ENCODE results near the gene TCEANC2. TPM values are rescaled to one million over a fixed set of nuclear protein-coding genes. Genes with fewer than 3 reads are reported as not detected.

Gene TCEANC2
- total and polyA plus RNA-seq, 4 donors = 0.89 to 2.1 (median 1.7) TPM

DNA sequence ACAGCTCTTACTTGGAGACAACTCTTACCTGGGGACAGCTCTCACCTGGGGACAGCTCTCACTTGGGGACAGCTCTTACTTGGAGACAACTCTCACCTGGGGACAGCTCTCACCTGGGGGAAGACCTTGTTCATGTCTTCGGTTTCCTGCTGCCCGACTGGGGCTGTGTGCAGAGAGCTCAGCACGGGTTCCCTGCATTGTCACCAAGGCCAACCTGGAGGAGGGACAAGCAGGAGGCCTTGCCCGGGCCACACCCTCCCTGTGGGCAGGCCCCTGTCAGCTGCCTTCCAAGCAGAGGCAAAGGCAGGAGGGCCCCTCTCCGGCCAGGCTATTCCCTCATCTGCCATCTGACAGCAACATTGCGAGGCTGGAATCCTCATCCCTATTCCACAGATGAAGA, 35.4 kb upstream of the TCEANC2 start, which contains the start of gene LDLRAD1:
LDLRAD1 (minus strand) TSS at position 208 of the 400 bp plus-strand sequence; CDS start at position 134, 74 bp downstream.
- H3K27me3 ChIP-seq (ENCODE audit: control insufficient read depth in 4 of 4, insufficient read depth in 4 of 4, low read length in 3 of 4) = no peaks in the 10 kb centered on the region
- peaks cover 0 to 5% (median 1%) of the 10 kb centered on the region in 4 donors for H3K4me1 ChIP-seq (ENCODE audit: control insufficient read depth in 4 of 4, insufficient read depth in 4 of 4, low read length in 3 of 4)
- no peak within 1 kb of the TSS for H3K9ac ChIP-seq (ENCODE audit: low read depth in 1 of 2, low read length in 2 of 2)
- no peak within 1 kb of the TSS for H3K27ac ChIP-seq (ENCODE audit: low read depth in 1 of 2, low read length in 2 of 2)
- H3K36me3 ChIP-seq (ENCODE audit: control insufficient read depth in 4 of 4, insufficient read depth in 3 of 4, low read depth in 1 of 4, low read length in 3 of 4) = no peaks in the 10 kb centered on the region
- DNase-seq (ENCODE audit: low spot score) = no peak
- H3K4me3 ChIP-seq (ENCODE audit: low read depth in 1 of 3, low read length in 3 of 3) = no peak within 1 kb of the TSS
- WGBS = 58% methylated on average over 6 of the region's 6 CpGs
- H3K9me3 ChIP-seq (ENCODE audit: control insufficient read depth in 4 of 4, low read length in 3 of 4) = no peaks in the 10 kb centered on the region
- TF ChIP-seq, protein P1, sequence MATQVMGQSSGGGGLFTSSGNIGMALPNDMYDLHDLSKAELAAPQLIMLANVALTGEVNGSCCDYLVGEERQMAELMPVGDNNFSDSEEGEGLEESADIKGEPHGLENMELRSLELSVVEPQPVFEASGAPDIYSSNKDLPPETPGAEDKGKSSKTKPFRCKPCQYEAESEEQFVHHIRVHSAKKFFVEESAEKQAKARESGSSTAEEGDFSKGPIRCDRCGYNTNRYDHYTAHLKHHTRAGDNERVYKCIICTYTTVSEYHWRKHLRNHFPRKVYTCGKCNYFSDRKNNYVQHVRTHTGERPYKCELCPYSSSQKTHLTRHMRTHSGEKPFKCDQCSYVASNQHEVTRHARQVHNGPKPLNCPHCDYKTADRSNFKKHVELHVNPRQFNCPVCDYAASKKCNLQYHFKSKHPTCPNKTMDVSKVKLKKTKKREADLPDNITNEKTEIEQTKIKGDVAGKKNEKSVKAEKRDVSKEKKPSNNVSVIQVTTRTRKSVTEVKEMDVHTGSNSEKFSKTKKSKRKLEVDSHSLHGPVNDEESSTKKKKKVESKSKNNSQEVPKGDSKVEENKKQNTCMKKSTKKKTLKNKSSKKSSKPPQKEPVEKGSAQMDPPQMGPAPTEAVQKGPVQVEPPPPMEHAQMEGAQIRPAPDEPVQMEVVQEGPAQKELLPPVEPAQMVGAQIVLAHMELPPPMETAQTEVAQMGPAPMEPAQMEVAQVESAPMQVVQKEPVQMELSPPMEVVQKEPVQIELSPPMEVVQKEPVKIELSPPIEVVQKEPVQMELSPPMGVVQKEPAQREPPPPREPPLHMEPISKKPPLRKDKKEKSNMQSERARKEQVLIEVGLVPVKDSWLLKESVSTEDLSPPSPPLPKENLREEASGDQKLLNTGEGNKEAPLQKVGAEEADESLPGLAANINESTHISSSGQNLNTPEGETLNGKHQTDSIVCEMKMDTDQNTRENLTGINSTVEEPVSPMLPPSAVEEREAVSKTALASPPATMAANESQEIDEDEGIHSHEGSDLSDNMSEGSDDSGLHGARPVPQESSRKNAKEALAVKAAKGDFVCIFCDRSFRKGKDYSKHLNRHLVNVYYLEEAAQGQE (IDR thresholded peaks at IDR 0.05) = no peak
- TF ChIP-seq RAD21 (IDR thresholded peaks at IDR 0.05) = no peak
- TF ChIP-seq, protein P2, sequence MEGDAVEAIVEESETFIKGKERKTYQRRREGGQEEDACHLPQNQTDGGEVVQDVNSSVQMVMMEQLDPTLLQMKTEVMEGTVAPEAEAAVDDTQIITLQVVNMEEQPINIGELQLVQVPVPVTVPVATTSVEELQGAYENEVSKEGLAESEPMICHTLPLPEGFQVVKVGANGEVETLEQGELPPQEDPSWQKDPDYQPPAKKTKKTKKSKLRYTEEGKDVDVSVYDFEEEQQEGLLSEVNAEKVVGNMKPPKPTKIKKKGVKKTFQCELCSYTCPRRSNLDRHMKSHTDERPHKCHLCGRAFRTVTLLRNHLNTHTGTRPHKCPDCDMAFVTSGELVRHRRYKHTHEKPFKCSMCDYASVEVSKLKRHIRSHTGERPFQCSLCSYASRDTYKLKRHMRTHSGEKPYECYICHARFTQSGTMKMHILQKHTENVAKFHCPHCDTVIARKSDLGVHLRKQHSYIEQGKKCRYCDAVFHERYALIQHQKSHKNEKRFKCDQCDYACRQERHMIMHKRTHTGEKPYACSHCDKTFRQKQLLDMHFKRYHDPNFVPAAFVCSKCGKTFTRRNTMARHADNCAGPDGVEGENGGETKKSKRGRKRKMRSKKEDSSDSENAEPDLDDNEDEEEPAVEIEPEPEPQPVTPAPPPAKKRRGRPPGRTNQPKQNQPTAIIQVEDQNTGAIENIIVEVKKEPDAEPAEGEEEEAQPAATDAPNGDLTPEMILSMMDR (IDR thresholded peaks at IDR 0.05; ENCODE audit: low read depth, low read length, missing input control) = no peak
- TF ChIP-seq HNF4A (conservative IDR thresholded peaks at IDR 0.05) = no peak
- TF ChIP-seq FOXA2 (IDR thresholded peaks at IDR 0.05) = no peak
- no peak for TF ChIP-seq EGR1 (IDR thresholded peaks at IDR 0.05; ENCODE audit: low read depth in 2 of 2)
- TF ChIP-seq, protein P3, sequence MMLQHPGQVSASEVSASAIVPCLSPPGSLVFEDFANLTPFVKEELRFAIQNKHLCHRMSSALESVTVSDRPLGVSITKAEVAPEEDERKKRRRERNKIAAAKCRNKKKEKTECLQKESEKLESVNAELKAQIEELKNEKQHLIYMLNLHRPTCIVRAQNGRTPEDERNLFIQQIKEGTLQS (IDR thresholded peaks at IDR 0.05) = no peak
- no peak for TF ChIP-seq TAF1 (conservative IDR thresholded peaks at IDR 0.05)

DNA sequence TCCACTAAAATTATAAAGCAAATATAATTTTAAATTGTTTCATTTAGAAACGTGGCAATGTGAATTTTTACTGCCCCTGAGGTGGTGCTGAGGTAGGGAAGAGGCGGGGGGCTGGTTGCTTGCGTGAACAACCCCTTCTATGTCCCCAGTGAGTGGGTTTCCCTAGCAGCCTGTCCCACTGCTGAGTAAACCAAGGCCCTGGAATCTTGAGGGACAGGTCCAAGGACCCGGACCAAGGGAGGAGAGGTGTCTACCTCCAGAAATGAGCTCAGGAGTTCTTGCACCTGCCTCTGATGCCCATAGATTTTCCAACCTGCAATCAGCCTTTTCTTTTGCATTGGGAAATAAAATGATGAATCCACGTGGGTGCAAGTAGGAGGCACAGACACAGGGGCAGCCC, 34.8 kb upstream of the TCEANC2 start:
- no peaks in the 10 kb centered on the region for H3K27me3 ChIP-seq (ENCODE audit: control insufficient read depth in 4 of 4, insufficient read depth in 4 of 4, low read length in 3 of 4)
- peaks cover 0 to 5% (median 1%) of the 10 kb centered on the region in 4 donors for H3K4me1 ChIP-seq (ENCODE audit: control insufficient read depth in 4 of 4, insufficient read depth in 4 of 4, low read length in 3 of 4)
- DNase-seq (ENCODE audit: low spot score) = no peak
- no peak overlapping the region for H3K4me3 ChIP-seq (ENCODE audit: low read depth in 1 of 3, low read length in 3 of 3)
- 85% methylated on average over 5 of the region's 5 CpGs for WGBS
- H3K9ac ChIP-seq (ENCODE audit: low read depth in 1 of 2, low read length in 2 of 2) = no peak overlapping the region
- no peaks in the 10 kb centered on the region for H3K9me3 ChIP-seq (ENCODE audit: control insufficient read depth in 4 of 4, low read length in 3 of 4)
- no peak overlapping the region for H3K27ac ChIP-seq (ENCODE audit: low read depth in 1 of 2, low read length in 2 of 2)
- H3K36me3 ChIP-seq (ENCODE audit: control insufficient read depth in 4 of 4, insufficient read depth in 3 of 4, low read depth in 1 of 4, low read length in 3 of 4) = no peaks in the 10 kb centered on the region
- TF ChIP-seq SP1 (IDR thresholded peaks at IDR 0.05) (no peak), FOXA2 (IDR thresholded peaks at IDR 0.05) (no peak), TAF1 (conservative IDR thresholded peaks at IDR 0.05) (no peak), HNF4A (conservative IDR thresholded peaks at IDR 0.05) (no peak), JUND (IDR thresholded peaks at IDR 0.05) (no peak), FOXA1 (IDR thresholded peaks at IDR 0.05) (no peak), RAD21 (IDR thresholded peaks at IDR 0.05) (no peak), EGR1 (IDR thresholded peaks at IDR 0.05; ENCODE audit: low read depth in 2 of 2) (no peak), HNF4G (IDR thresholded peaks at IDR 0.05) (no peak), YY1 (IDR thresholded peaks at IDR 0.05) (no peak), GABPA (IDR thresholded peaks at IDR 0.05 in 1 of 2, conservative IDR thresholded peaks at IDR 0.05 in 1 of 2) (no peak), RXRA (IDR thresholded peaks at IDR 0.05) (no peak)
- TF ChIP-seq, protein P3 (IDR thresholded peaks at IDR 0.05) = no peak
- TF ChIP-seq, protein P4, sequence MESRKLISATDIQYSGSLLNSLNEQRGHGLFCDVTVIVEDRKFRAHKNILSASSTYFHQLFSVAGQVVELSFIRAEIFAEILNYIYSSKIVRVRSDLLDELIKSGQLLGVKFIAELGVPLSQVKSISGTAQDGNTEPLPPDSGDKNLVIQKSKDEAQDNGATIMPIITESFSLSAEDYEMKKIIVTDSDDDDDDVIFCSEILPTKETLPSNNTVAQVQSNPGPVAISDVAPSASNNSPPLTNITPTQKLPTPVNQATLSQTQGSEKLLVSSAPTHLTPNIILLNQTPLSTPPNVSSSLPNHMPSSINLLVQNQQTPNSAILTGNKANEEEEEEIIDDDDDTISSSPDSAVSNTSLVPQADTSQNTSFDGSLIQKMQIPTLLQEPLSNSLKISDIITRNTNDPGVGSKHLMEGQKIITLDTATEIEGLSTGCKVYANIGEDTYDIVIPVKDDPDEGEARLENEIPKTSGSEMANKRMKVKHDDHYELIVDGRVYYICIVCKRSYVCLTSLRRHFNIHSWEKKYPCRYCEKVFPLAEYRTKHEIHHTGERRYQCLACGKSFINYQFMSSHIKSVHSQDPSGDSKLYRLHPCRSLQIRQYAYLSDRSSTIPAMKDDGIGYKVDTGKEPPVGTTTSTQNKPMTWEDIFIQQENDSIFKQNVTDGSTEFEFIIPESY (IDR thresholded peaks at IDR 0.05) = no peak
- TF ChIP-seq, protein P1 (IDR thresholded peaks at IDR 0.05) = no peak
- TF ChIP-seq, protein P2 (IDR thresholded peaks at IDR 0.05; ENCODE audit: low read depth, low read length, missing input control) = no peak
- TF ChIP-seq, protein P5, sequence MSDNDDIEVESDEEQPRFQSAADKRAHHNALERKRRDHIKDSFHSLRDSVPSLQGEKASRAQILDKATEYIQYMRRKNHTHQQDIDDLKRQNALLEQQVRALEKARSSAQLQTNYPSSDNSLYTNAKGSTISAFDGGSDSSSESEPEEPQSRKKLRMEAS (IDR thresholded peaks at IDR 0.05) = no peak
